Caco-2 (cell line): ENCODE measurements around the gene MYB. TPM values are rescaled to one million over a fixed set of nuclear protein-coding genes. Genes with fewer than 3 reads are reported as not detected.

Experiments
- BruUV-seq: library from RNA; stranded (reverse); fragments of 400-500 nt; replicated peaks from 2 replicates; lab custom pipeline; 2021; lab: Mats Ljungman, UMichigan
- CTCF ChIA-PET: fragments of 300-600 bp; sonication (Branson Sonifier 250); formaldehyde crosslinking; loops from one replicate; lab custom pipeline; 2022; ENCODE audit warnings: antibody characterized with exemption; lab: Charles Lee
- POLR2A ChIA-PET: fragments of 300-600 bp; sonication (Branson Sonifier 250); formaldehyde crosslinking; loops from one replicate; lab custom pipeline; 2022; ENCODE audit warnings: antibody characterized with exemption; lab: Charles Lee
- DNase-seq, 2 experiments: peaks; one replicate each; pipeline versions ENCODE4 v3.0.0 to v3.0.0-alpha.2; 2020 to 2022
- H3K27me3 ChIP-seq: replicated peaks from 2 replicates; pipeline ENCODE4 v1.6.0; 2011; ENCODE audit warnings: low read length; ENCODE audit not compliant: control insufficient read depth, insufficient read depth
- H3K36me3 ChIP-seq: 2 replicates; pipeline ENCODE4 v1.5.1; 2011; ENCODE audit warnings: low read length; ENCODE audit not compliant: control insufficient read depth, insufficient read depth
- H3K4me1 ChIP-seq: fragments of 250-450 bp; sonication (Bioruptor Pico); 2 replicates; pipeline ENCODE4 v1.5.1; 2020; ENCODE audit warnings: mild to moderate bottlenecking
- H3K4me3 ChIP-seq: 2 replicates; pipeline ENCODE4 v1.5.1; 2011; ENCODE audit warnings: low read depth, mild to moderate bottlenecking, control low read depth, low read length
- H3K9me3 ChIP-seq: fragments of 250-450 bp; sonication (Bioruptor Pico); 2 replicates; pipeline ENCODE4 v1.5.1; 2020; ENCODE audit warnings: mild to moderate bottlenecking, moderate library complexity
- H3K27ac Mint-ChIP-seq: one replicate; pipeline ENCODE4 v1.8.0; 2022; ENCODE audit warnings: mixed read lengths; ENCODE audit not compliant: unreplicated experiment
- H3K27me3 Mint-ChIP-seq: one replicate; pipeline ENCODE4 v1.8.0; 2022; ENCODE audit warnings: mixed read lengths; ENCODE audit not compliant: insufficient read depth, unreplicated experiment
- H3K36me3 Mint-ChIP-seq: one replicate; pipeline ENCODE4 v1.8.0; 2022; ENCODE audit warnings: mild to moderate bottlenecking, mixed read lengths; ENCODE audit not compliant: insufficient read depth, unreplicated experiment
- H3K4me1 Mint-ChIP-seq: one replicate; pipeline ENCODE4 v1.8.0; 2022; ENCODE audit warnings: low read depth, mixed read lengths; ENCODE audit not compliant: unreplicated experiment
- H3K4me3 Mint-ChIP-seq: one replicate; pipeline ENCODE4 v1.8.0; 2022; ENCODE audit warnings: mild to moderate bottlenecking, moderate library complexity, mixed read lengths; ENCODE audit not compliant: unreplicated experiment
- H3K9me3 Mint-ChIP-seq: one replicate; pipeline ENCODE4 v1.8.0; 2022; ENCODE audit warnings: mixed read lengths; ENCODE audit not compliant: unreplicated experiment
- intact Hi-C: fragments of 100-400 bp; cut with micrococcal nuclease; formaldehyde crosslinking; loops from one replicate; pipeline ENCODE4 v1.10.0; 2022; ENCODE audit not compliant: unreplicated experiment
- total RNA-seq: library from RNA; stranded (reverse); gene quantifications from 2 replicates; pipeline ENCODE4 v1.2.3, GENCODE V29; 2022
- TF ChIP-seq, protein P1 (sequence below), 2 experiments: fragments of 200-600 bp in 1 of 2; IDR thresholded peaks; 1 replicate in 1 of 2; 2 replicates in 1 of 2; pipeline versions ENCODE4 v1.5.1 to v1.8.0; 2011 to 2022; ENCODE audit warnings: antibody characterized with exemption in 1 of 2, control low read depth in 1 of 2, inconsistent platforms in 1 of 2, low read depth in 1 of 2, low read length in 1 of 2, mild to moderate bottlenecking in 1 of 2, moderate library complexity in 1 of 2; ENCODE audit not compliant: insufficient read depth in 1 of 2, severe bottlenecking in 1 of 2, unreplicated experiment in 1 of 2

Gene MYB
- total RNA-seq, 1 experiment from 2014 or later: 2.7 TPM

DNA sequence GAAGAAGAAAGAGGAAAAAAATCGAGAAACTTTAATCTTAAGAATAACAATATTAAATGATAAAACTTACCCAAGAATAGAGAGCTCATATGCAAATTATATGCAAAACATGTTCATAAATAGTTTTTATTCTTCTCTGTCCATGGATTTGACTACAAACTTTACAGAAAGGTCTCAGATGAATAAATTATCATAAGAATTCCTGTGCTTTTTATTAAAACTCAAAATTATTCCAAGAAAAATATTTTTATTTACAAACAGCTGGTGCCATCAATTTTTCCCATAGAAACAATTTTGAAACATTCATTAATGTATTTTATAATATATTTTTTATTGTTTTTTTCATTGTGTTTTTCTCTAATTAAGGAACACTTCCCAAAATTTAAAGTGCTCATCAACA is 12.1 kb downstream of the MYB start:
- Mint-ChIP-seq H3K27me3 (peaks cover 5% of the 10 kb centered on the region), H3K36me3 (no peaks in the 10 kb centered on the region), H3K9me3 (no peaks in the 10 kb centered on the region), H3K4me1 (no peaks in the 10 kb centered on the region), H3K4me3 (no peak overlapping the region), H3K27ac (no peak overlapping the region)
- TF ChIP-seq, protein P1, sequence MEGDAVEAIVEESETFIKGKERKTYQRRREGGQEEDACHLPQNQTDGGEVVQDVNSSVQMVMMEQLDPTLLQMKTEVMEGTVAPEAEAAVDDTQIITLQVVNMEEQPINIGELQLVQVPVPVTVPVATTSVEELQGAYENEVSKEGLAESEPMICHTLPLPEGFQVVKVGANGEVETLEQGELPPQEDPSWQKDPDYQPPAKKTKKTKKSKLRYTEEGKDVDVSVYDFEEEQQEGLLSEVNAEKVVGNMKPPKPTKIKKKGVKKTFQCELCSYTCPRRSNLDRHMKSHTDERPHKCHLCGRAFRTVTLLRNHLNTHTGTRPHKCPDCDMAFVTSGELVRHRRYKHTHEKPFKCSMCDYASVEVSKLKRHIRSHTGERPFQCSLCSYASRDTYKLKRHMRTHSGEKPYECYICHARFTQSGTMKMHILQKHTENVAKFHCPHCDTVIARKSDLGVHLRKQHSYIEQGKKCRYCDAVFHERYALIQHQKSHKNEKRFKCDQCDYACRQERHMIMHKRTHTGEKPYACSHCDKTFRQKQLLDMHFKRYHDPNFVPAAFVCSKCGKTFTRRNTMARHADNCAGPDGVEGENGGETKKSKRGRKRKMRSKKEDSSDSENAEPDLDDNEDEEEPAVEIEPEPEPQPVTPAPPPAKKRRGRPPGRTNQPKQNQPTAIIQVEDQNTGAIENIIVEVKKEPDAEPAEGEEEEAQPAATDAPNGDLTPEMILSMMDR (IDR thresholded peaks at IDR 0.05; ENCODE audit: insufficient read depth in 1 of 2, low read depth in 1 of 2, low read length in 1 of 2, severe bottlenecking in 1 of 2, unreplicated experiment in 1 of 2): no peak
- Histone ChIP-seq H3K9me3 (no peaks in the 10 kb centered on the region), H3K27me3 (no peaks in the 10 kb centered on the region), H3K4me3 (no peak overlapping the region), H3K36me3 (no peaks in the 10 kb centered on the region), H3K4me1 (no peaks in the 10 kb centered on the region)
- no TSS peak for BruUV-seq
- ChIA-PET POLR2A (interaction anchor here (0.6 kb wide), 1 partner anchor 142 kb away, joined by 3 read pairs; no protein-coding TSS in a partner anchor), CTCF (no interaction called here)
- intact Hi-C loops: no loop called here
- DNase-seq: no peak

DNA sequence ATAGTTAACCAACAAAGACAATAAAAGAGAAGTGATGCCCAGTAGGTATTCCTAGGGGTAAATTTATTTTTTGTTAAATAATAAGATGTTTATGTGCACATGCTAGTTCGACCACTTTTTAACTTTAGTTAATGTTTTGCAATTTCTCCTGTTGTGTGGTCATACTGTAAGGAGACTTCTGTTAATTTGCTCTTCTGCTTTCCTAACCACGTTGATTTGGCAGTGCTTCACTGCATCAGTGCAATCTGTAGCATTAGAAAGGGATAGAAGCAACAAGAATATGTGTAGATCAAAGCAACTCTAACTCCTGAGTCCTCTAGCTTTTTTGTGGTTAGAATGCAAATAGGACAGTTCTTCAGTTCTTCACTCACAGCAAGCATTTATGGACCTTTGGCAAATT is 13.9 kb downstream of the MYB start:
- no peak overlapping the region for H3K27ac Mint-ChIP-seq
- H3K36me3 Mint-ChIP-seq: no peaks in the 10 kb centered on the region
- POLR2A ChIA-PET: no interaction called here
- H3K4me3 Mint-ChIP-seq: no peak overlapping the region
- H3K4me1 Mint-ChIP-seq: no peaks in the 10 kb centered on the region
- CTCF ChIA-PET: interaction anchor here (0.5 kb wide), 1 partner anchor 877 kb away, joined by 6 read pairs; the partner anchor contains the start of gene SGK1
- no peak for DNase-seq
- H3K9me3 Mint-ChIP-seq: no peaks in the 10 kb centered on the region
- Histone ChIP-seq H3K4me1 (no peaks in the 10 kb centered on the region), H3K36me3 (no peaks in the 10 kb centered on the region), H3K9me3 (no peaks in the 10 kb centered on the region), H3K4me3 (no peak overlapping the region), H3K27me3 (no peaks in the 10 kb centered on the region)
- BruUV-seq: no TSS peak
- peaks cover 4% of the 10 kb centered on the region for H3K27me3 Mint-ChIP-seq
- intact Hi-C loops: no loop called here
- TF ChIP-seq, protein P1 (IDR thresholded peaks at IDR 0.05; ENCODE audit: insufficient read depth in 1 of 2, low read depth in 1 of 2, low read length in 1 of 2, severe bottlenecking in 1 of 2, unreplicated experiment in 1 of 2): no peak

DNA sequence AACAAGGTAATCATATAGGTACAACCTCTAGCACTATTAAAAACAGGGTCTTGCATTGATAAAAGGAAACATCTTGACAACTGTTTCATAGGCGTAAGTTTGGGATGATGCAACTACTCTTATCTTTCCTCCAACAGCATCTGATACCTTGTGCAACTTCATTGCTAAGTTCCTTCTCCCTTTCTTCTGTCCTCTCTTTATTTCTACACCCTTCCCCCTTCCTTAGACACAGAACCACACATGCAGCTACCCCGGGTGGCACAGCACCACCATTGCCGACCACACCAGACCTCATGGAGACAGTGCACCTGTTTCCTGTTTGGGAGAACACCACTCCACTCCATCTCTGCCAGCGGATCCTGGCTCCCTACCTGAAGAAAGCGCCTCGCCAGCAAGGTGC is 14.4 kb downstream of the MYB start:
- no peak overlapping the region for H3K4me3 ChIP-seq
- H3K27me3 Mint-ChIP-seq: peaks cover 2% of the 10 kb centered on the region
- TF ChIP-seq, protein P1 (IDR thresholded peaks at IDR 0.05; ENCODE audit: insufficient read depth in 1 of 2, low read depth in 1 of 2, low read length in 1 of 2, severe bottlenecking in 1 of 2, unreplicated experiment in 1 of 2): no peak
- no peaks in the 10 kb centered on the region for H3K36me3 Mint-ChIP-seq
- BruUV-seq: no TSS peak
- POLR2A ChIA-PET: no interaction called here
- intact Hi-C loops: no loop called here
- H3K27me3 ChIP-seq: no peaks in the 10 kb centered on the region
- H3K4me3 Mint-ChIP-seq: no peak overlapping the region
- H3K4me1 ChIP-seq: no peaks in the 10 kb centered on the region
- H3K4me1 Mint-ChIP-seq: no peaks in the 10 kb centered on the region
- CTCF ChIA-PET: interaction anchor here (0.5 kb wide), 1 partner anchor 878 kb away, joined by 6 read pairs; the partner anchor contains the start of gene SGK1
- no peak for DNase-seq
- no peaks in the 10 kb centered on the region for H3K9me3 ChIP-seq
- H3K27ac Mint-ChIP-seq: no peak overlapping the region
- H3K36me3 ChIP-seq: no peaks in the 10 kb centered on the region
- no peaks in the 10 kb centered on the region for H3K9me3 Mint-ChIP-seq
